HepG2 (cell line): ENCODE data around the gene NEDD8. TPM values are rescaled to one million over a fixed set of nuclear protein-coding genes. Genes with fewer than 3 reads are reported as not detected.
A peak's percentile ranks its signal among the peaks of the same experiment; 100 is the strongest.

Experiments used
- CREM ChIP-seq, 2 experiments: sonication (generic) in 1 of 2; formaldehyde crosslinking in 1 of 2; IDR thresholded peaks; 2 replicates each; pipeline versions ENCODE4 v1.4.0 to v1.6.1; 2016 to 2020; ENCODE audit warnings: antibody characterized with exemption in 1 of 2, mild to moderate bottlenecking in 1 of 2, missing genetic modification reagents in 1 of 2
- GATAD2A ChIP-seq: IDR thresholded peaks from 2 replicates; pipeline ENCODE4 v1.6.1; 2016
- HDAC2 ChIP-seq: sonication (generic); formaldehyde crosslinking; IDR thresholded peaks from 2 replicates; pipeline ENCODE4 v1.4.0; 2020; ENCODE audit warnings: missing genetic modification reagents
- HNRNPL ChIP-seq: fragments of 200-400 bp; formaldehyde crosslinking; IDR thresholded peaks from 2 replicates; pipeline ENCODE4 v1.6.1; 2017; ENCODE audit warnings: mild to moderate bottlenecking, low read depth, low read length
- HNRNPLL ChIP-seq: fragments of 200-400 bp; formaldehyde crosslinking; IDR thresholded peaks from 2 replicates; pipeline ENCODE4 v1.6.1; 2017; ENCODE audit warnings: mild to moderate bottlenecking, low read depth, low read length; ENCODE audit not compliant: poor library complexity, severe bottlenecking
- KAT7 ChIP-seq: IDR thresholded peaks from 2 replicates; pipeline ENCODE4 v1.6.1; 2018; ENCODE audit warnings: borderline replicate concordance, missing compliant biosample characterization
- KDM1A ChIP-seq: IDR thresholded peaks from 2 replicates; pipeline ENCODE4 v1.6.1; 2016; ENCODE audit warnings: missing compliant biosample characterization
- KLF15 ChIP-seq: sonication (generic); formaldehyde crosslinking; IDR thresholded peaks from 2 replicates; pipeline ENCODE4 v1.8.1; 2023; ENCODE audit warnings: borderline replicate concordance, mild to moderate bottlenecking, inconsistent platforms, missing genetic modification reagents, mixed read lengths
- NFKBIZ ChIP-seq: IDR thresholded peaks from 2 replicates; pipeline ENCODE4 v1.6.1; 2018; ENCODE audit warnings: missing genetic modification reagents, missing compliant biosample characterization
- PHF20 ChIP-seq: sonication (generic); formaldehyde crosslinking; IDR thresholded peaks from 2 replicates; pipeline ENCODE4 v1.5.0; 2020; ENCODE audit warnings: mild to moderate bottlenecking, missing genetic modification reagents
- SRY ChIP-seq: sonication (generic); formaldehyde crosslinking; IDR thresholded peaks from 2 replicates; pipeline ENCODE4 v1.8.0; 2022; ENCODE audit warnings: mild to moderate bottlenecking, missing genetic modification reagents
- TOE1 ChIP-seq: sonication (generic); formaldehyde crosslinking; IDR thresholded peaks from 2 replicates; pipeline ENCODE4 v1.4.0; 2020; ENCODE audit warnings: mild to moderate bottlenecking, missing genetic modification reagents
- ZFP82 ChIP-seq: sonication (generic); formaldehyde crosslinking; IDR thresholded peaks from 2 replicates; pipeline ENCODE4 v1.5.1; 2020; ENCODE audit warnings: mild to moderate bottlenecking, missing genetic modification reagents, borderline replicate concordance
- ZNF124 ChIP-seq: sonication (generic); formaldehyde crosslinking; IDR thresholded peaks from 2 replicates; pipeline ENCODE4 v1.4.0; 2020; ENCODE audit warnings: missing genetic modification reagents
- ZNF280D ChIP-seq: sonication (generic); formaldehyde crosslinking; IDR thresholded peaks from 2 replicates; pipeline ENCODE4 v1.5.1; 2020; ENCODE audit warnings: mild to moderate bottlenecking, missing genetic modification reagents
- ZNF432 ChIP-seq: sonication (generic); formaldehyde crosslinking; IDR thresholded peaks from 2 replicates; pipeline ENCODE4 v1.5.0; 2020; ENCODE audit warnings: missing genetic modification reagents, mild to moderate bottlenecking, borderline replicate concordance
- ZNF589 ChIP-seq: sonication (generic); formaldehyde crosslinking; conservative IDR thresholded peaks from 2 replicates; pipeline ENCODE4 v1.8.0; 2022; ENCODE audit warnings: mild to moderate bottlenecking, moderate library complexity, missing genetic modification reagents
- ZNF773 ChIP-seq: sonication (generic); formaldehyde crosslinking; IDR thresholded peaks from 2 replicates; pipeline ENCODE4 v1.4.0; 2020; ENCODE audit warnings: missing genetic modification reagents, borderline replicate concordance
- polyA plus RNA-seq, 8 experiments: library from polyadenylated mRNA; depleted of rRNA in 3 of 8; stranded (reverse) in 7 of 8; unstranded in 1 of 8; fragments of >200 nt; fragmentation: Illumina TruSeq in 4 of 8; extraction: Trizol in 4 of 8; gene quantifications; 2 replicates each; pipeline versions ENCODE4 v1.2.1 to v1.2.3, GENCODE V29; 2011 to 2016; ENCODE audit warnings: low read depth in 4 of 8, missing spikeins in 1 of 8, mixed read lengths in 1 of 8; ENCODE audit not compliant: insufficient read depth in 1 of 8
- total RNA-seq, 5 experiments: library from RNA; depleted of rRNA; stranded (reverse); fragments of >200 nt; fragmentation: Illumina TruSeq; extraction: Trizol; gene quantifications; 2 replicates each; pipeline ENCODE4 v1.2.3, GENCODE V29; 2016; ENCODE audit warnings: low read depth in 1 of 5
- TF ChIP-seq, protein P1 (sequence below): IDR thresholded peaks from 2 replicates; pipeline ENCODE4 v1.4.0; 2020; ENCODE audit warnings: mild to moderate bottlenecking, missing genetic modification reagents
- TF ChIP-seq, protein P2 (sequence below): sonication (generic); formaldehyde crosslinking; IDR thresholded peaks from 2 replicates; pipeline ENCODE4 v1.4.0; 2020; ENCODE audit warnings: missing genetic modification reagents, borderline replicate concordance

The NEDD8 gene
- total and polyA plus RNA-seq, 2 of the 13 experiments (the other 11 are each of a cell fraction or from before 2014, with no cell fraction given) = 535 to 713 TPM

DNA sequence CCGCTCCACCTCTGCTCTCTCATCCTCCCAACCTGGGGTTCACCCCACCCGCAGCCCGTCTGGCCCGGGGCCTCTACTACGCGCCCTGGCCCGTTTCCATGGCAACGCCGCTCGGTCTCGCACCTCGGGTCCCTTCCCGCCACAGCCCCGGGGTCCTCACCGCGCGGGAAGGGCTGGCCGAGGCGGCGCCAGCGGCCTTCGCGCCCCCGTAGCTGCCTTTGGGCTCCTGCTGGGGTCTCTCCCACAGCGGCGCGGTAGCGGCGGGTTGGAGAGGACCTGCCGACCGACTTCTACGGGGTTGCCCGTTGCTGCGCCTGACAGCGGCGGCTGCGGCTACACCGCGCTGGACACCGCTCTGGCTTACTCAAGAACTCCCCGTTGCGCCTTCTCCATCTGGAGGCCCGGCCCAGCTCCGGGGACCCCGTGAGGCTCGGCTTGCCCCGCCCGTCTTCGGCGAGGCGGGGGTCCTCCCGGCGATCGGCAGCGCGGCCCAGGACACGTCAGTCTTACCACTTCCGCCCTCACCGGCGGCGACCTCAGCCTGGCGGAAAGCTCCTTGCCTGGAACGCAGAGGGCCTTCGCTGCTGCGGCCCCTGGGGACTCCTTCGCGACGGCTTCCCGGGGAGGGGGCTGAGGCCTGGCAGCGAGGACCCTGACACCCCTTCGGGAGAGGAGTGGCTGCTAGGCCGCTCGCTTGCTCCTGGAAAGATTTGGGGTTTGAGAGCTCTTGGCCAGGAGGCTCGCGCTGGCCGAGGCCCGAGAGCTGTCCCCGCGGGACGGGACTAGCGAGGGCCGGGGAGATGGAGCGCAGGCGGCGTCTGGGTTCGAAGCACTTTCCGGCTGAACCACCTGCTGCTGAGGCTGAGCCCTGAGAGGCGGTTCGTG is 36.7 kb downstream of the NEDD8 start, which contains the start of gene TM9SF1 (continued):
- TF ChIP-seq, protein P1, sequence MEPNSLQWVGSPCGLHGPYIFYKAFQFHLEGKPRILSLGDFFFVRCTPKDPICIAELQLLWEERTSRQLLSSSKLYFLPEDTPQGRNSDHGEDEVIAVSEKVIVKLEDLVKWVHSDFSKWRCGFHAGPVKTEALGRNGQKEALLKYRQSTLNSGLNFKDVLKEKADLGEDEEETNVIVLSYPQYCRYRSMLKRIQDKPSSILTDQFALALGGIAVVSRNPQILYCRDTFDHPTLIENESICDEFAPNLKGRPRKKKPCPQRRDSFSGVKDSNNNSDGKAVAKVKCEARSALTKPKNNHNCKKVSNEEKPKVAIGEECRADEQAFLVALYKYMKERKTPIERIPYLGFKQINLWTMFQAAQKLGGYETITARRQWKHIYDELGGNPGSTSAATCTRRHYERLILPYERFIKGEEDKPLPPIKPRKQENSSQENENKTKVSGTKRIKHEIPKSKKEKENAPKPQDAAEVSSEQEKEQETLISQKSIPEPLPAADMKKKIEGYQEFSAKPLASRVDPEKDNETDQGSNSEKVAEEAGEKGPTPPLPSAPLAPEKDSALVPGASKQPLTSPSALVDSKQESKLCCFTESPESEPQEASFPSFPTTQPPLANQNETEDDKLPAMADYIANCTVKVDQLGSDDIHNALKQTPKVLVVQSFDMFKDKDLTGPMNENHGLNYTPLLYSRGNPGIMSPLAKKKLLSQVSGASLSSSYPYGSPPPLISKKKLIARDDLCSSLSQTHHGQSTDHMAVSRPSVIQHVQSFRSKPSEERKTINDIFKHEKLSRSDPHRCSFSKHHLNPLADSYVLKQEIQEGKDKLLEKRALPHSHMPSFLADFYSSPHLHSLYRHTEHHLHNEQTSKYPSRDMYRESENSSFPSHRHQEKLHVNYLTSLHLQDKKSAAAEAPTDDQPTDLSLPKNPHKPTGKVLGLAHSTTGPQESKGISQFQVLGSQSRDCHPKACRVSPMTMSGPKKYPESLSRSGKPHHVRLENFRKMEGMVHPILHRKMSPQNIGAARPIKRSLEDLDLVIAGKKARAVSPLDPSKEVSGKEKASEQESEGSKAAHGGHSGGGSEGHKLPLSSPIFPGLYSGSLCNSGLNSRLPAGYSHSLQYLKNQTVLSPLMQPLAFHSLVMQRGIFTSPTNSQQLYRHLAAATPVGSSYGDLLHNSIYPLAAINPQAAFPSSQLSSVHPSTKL (CRISPR knock-in tag) = peak; percentile 75
- no peak; the same call in 1 of the 2 replicates for TF ChIP-seq KDM1A (CRISPR knock-in tag)
- peak; percentile 96 for TF ChIP-seq CREM (IDR thresholded peaks at IDR 0.05)
- TF ChIP-seq CREM (CRISPR knock-in tag; IDR thresholded peaks at IDR 0.05) = no peak
- TF ChIP-seq ZFP82 (CRISPR knock-in tag) = no peak
- peak; percentile 91 for TF ChIP-seq HDAC2 (CRISPR knock-in tag)
- no peak for TF ChIP-seq ZNF432 (CRISPR knock-in tag)
- TF ChIP-seq, protein P2, sequence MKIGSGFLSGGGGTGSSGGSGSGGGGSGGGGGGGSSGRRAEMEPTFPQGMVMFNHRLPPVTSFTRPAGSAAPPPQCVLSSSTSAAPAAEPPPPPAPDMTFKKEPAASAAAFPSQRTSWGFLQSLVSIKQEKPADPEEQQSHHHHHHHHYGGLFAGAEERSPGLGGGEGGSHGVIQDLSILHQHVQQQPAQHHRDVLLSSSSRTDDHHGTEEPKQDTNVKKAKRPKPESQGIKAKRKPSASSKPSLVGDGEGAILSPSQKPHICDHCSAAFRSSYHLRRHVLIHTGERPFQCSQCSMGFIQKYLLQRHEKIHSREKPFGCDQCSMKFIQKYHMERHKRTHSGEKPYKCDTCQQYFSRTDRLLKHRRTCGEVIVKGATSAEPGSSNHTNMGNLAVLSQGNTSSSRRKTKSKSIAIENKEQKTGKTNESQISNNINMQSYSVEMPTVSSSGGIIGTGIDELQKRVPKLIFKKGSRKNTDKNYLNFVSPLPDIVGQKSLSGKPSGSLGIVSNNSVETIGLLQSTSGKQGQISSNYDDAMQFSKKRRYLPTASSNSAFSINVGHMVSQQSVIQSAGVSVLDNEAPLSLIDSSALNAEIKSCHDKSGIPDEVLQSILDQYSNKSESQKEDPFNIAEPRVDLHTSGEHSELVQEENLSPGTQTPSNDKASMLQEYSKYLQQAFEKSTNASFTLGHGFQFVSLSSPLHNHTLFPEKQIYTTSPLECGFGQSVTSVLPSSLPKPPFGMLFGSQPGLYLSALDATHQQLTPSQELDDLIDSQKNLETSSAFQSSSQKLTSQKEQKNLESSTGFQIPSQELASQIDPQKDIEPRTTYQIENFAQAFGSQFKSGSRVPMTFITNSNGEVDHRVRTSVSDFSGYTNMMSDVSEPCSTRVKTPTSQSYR (CRISPR knock-in tag) = peak; percentile 63
- TF ChIP-seq KLF15 (CRISPR knock-in tag) = peak; percentile 95
- TF ChIP-seq SRY = no peak
- TF ChIP-seq GATAD2A = peak; percentile 93
- TF ChIP-seq PHF20 (CRISPR knock-in tag) = no peak
- TF ChIP-seq NFKBIZ (CRISPR knock-in tag) = peak; percentile 98
- no peak for TF ChIP-seq ZNF589 (CRISPR knock-in tag)
- peak; percentile 73 for TF ChIP-seq ZNF124 (CRISPR knock-in tag)
- peak; percentile 94 for TF ChIP-seq ZNF773 (CRISPR knock-in tag)
- peak; percentile 87 for TF ChIP-seq HNRNPLL
- peak; percentile 24; the same call in 1 of the 2 replicates for TF ChIP-seq TOE1 (CRISPR knock-in tag)
- peak; percentile 97 for TF ChIP-seq KAT7 (CRISPR knock-in tag)
- TF ChIP-seq HNRNPL = peak; percentile 73; the same call in 1 of the 2 replicates
- TF ChIP-seq ZNF280D (CRISPR knock-in tag) = peak; percentile 99
